Aorta (tissue), 5 donors: ENCODE measurements around the gene ANKRD11. TPM values are rescaled to one million over a fixed set of nuclear protein-coding genes. Genes with fewer than 3 reads are reported as not detected.
A peak's percentile ranks its signal among the peaks of the same experiment; 100 is the strongest.

Experiments used
- ATAC-seq: fragments of 200-7000 bp; cut with Tn5 transposase; one replicate; pipeline ENCODE4 v1.9.1; 2022; ENCODE audit warnings: moderate library complexity; ENCODE audit not compliant: low FRiP score
- DNase-seq, 2 donors: peaks; one replicate each; pipeline ENCODE4 v3.0.0-alpha.2; 2020
- H3K27ac ChIP-seq, 2 donors: one replicate each; pipeline ENCODE4 v1.5.1; 2013; ENCODE audit warnings: low read length in 2 of 2, mild to moderate bottlenecking in 2 of 2, moderate library complexity in 2 of 2, control low read depth in 1 of 2, inconsistent platforms in 1 of 2, low read depth in 1 of 2
- H3K27me3 ChIP-seq, 2 donors: one replicate each; pipeline ENCODE4 v1.6.1; 2013; ENCODE audit warnings: control low read depth in 1 of 2, low read length in 1 of 2, mild to moderate bottlenecking in 1 of 2, moderate library complexity in 1 of 2; ENCODE audit not compliant: insufficient read depth in 2 of 2, control insufficient read depth in 1 of 2
- H3K36me3 ChIP-seq, 2 donors: one replicate each; pipeline ENCODE4 v1.6.1; 2013; ENCODE audit warnings: control low read depth in 1 of 2, low read length in 1 of 2, mild to moderate bottlenecking in 1 of 2; ENCODE audit not compliant: insufficient read depth in 2 of 2, control insufficient read depth in 1 of 2
- H3K4me1 ChIP-seq, 2 donors: one replicate each; pipeline ENCODE4 v1.6.1; 2013; ENCODE audit warnings: low read length in 2 of 2, control low read depth in 1 of 2, mild to moderate bottlenecking in 1 of 2, moderate library complexity in 1 of 2; ENCODE audit not compliant: insufficient read depth in 2 of 2, control insufficient read depth in 1 of 2
- H3K4me3 ChIP-seq, 2 donors: one replicate each; pipeline ENCODE4 v1.5.1; 2013; ENCODE audit warnings: low read length in 2 of 2, control low read depth in 1 of 2, mild to moderate bottlenecking in 1 of 2
- H3K9me3 ChIP-seq: one replicate; pipeline ENCODE4 v1.6.1; 2013; ENCODE audit warnings: mild to moderate bottlenecking, low read length; ENCODE audit not compliant: control insufficient read depth
- WGBS, 2 donors: extraction: QIAGEN DNeasy Blood & Tissue Kit; methylation state at CpG; one replicate each; pipeline ENCODE4 v1.1.7; 2013; 5-methylcytosine and 5-hydroxymethylcytosine counted together
- intact Hi-C, 2 donors: fragments of 100-400 bp; cut with DNase I; formaldehyde crosslinking; loops; one replicate each; pipeline versions ENCODE4 v1.14.2 to v1.15.0; 2022
- polyA plus RNA-seq, 2 donors: library from polyadenylated mRNA; stranded (reverse); fragments of 200-250 nt; gene quantifications; one replicate each; pipeline ENCODE4 v1.2.3, GENCODE V29; 2013
- total RNA-seq, 2 donors: library from RNA; stranded (reverse); fragmentation: NEBNext Ultra II Directional; extraction: Animal tissue kit (Norgen Biotek cat#: 25700); gene quantifications; one replicate each; pipeline ENCODE4 v1.2.1, GENCODE V29; 2021
- donor health status: healthy with polysubstance abuse.
- donor health status: Bipolar disorder and iron deficiency.
- donor health status: DM: no; HTN: no; CAD: no.
- donor health status: DM: no; HTN: no; CAD: no.
- donor health status: DM: yes; HTN: yes; CAD: no.

The ANKRD11 gene
- total and polyA plus RNA-seq, 4 donors: 34.6 to 139 (median 90.1) TPM

DNA sequence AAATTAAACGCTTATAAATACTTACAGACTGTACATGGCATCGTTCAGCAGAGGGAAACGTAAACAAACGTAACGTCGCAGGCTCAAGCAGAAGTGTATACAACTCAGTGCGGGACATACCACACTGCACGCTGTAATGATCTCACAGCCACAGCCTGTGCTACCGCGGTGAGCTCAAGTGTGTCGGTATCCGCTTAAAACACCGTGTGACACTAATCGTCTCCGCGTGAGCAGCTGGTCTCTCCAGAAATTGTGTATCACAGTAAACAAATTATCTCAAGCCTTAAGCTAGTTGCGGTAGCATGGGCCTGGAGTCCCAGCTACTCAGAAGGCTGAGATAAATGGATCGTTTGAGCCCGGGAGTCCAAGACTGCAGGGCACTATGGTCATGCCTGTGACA is 115.3 kb downstream of the ANKRD11 start:
- DNase-seq (no peak), ATAC-seq (no peak)
- Histone ChIP-seq H3K36me3 (no peaks in the 10 kb centered on the region), H3K4me1 (no peaks in the 10 kb centered on the region), H3K9me3 (no peaks in the 10 kb centered on the region), H3K4me3 (no peak overlapping the region), H3K27ac (no peak overlapping the region), H3K27me3 (no peaks in the 10 kb centered on the region)
- intact Hi-C loops: no loop called here
- 90 to 92% methylated on average over 19 of the region's 19 CpGs for WGBS, 2 donors

DNA sequence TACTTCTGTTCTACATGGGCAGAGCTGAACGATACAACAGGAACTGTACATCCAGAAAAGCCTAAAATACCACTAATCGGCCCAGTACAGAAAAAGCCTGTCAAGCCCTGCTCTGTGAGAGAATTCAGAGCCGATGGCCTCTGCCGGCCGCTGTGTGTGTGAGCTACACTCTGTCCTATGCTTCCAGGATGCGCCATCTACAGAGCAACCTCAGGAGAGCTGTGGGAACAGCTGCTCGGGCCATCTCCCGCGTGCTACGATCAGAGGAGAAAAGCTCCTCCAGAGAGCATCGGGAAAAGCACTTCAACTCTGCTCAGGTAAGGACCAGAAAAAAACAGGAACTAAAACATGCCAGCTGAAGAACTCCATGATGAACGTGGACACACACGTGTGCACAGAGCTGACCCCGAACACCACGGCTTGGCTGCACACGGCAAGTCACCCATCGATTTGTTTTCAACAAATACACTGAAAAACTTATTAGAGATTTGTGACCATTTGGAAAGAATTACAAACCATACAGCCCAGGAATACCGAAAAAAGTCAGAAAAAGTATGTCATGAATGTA is 115.9 kb downstream of the ANKRD11 start:
- H3K36me3 ChIP-seq: no peaks in the 10 kb centered on the region
- H3K4me1 ChIP-seq: no peaks in the 10 kb centered on the region
- no peaks in the 10 kb centered on the region for H3K27me3 ChIP-seq
- no peak overlapping the region for H3K4me3 ChIP-seq
- WGBS, 2 donors: 89 to 90% methylated on average over 18 of the region's 18 CpGs
- DNase-seq (no peak), ATAC-seq (no peak)
- no peak overlapping the region for H3K27ac ChIP-seq
- intact Hi-C loops: no loop called here
- no peaks in the 10 kb centered on the region for H3K9me3 ChIP-seq

DNA sequence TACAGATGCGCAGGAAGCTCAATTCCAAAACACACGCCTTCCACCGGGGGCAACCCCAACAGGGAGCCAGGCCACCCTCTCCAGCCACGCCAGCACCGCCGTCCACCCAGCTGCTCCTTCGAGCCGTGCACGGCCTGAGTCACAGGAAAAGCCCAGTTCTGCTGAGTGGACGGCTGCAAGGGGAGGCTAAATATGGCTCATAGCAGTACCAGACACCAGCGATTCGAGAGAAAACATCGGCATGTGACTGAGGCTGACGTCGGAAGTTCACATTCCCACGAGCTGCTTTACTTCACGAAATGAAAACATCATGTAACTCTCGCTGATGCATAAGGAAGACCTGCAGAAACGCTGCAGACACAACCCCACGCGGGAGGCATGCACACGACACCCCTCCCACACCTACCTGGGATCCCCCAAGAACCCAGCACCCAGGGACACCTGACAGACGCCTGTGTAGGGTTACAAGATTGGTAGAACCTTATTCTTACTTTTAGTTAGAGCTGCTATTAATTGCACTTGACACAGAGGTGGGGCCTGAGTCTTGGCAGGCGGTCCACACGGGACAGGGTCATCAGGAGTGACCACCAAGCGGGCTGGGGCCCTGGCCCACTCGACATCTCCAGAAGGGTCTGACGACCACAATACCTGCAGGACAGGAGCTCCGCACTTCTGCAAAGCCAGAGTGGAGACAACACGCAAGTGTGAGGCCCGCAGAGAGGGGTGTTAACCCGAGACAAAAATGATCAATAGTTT is 116.8 kb downstream of the ANKRD11 start:
- H3K4me1 ChIP-seq: no peaks in the 10 kb centered on the region
- no peak overlapping the region for H3K4me3 ChIP-seq
- no peaks in the 10 kb centered on the region for H3K27me3 ChIP-seq
- DNase-seq (peak; percentile 85 to 86), ATAC-seq (peak; percentile 60)
- 43 to 46% methylated on average over 32 of the region's 32 CpGs for WGBS, 2 donors
- no peaks in the 10 kb centered on the region for H3K9me3 ChIP-seq
- intact Hi-C loops: no loop called here
- H3K27ac ChIP-seq: no peak overlapping the region
- no peaks in the 10 kb centered on the region for H3K36me3 ChIP-seq

DNA sequence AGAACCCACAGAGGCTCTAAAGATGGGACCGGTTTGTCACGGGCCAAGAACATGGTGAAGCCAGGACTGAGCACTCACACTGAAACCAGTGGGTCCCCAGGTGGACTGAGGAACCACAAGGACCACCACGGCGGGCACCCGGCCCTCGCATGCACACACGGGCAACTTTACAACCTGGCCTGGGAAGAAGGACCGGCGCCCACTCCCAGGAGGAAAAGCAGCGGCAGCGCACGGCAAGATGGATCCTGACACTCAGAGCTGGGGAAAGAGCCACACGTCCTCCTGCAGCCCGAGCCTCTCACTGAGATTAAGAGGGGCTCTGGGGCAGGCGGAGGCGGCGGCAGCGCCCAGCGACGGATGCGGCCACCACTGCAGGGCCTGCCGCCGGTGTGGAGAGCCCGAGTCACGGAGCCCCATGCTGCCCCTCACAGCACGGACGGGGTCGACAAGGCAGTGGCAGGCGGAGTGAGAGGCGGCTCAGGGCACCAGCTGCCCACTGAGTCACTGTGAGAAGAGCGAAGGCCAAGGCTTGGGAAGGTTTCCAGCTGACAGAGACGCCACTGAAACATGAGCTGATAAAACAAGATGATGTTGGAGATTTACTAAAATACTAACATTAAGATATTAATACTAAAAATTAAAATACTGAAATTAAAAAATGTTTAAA is 118.3 kb downstream of the ANKRD11 start:
- no peaks in the 10 kb centered on the region for H3K27me3 ChIP-seq
- intact Hi-C loops: no loop called here
- ATAC-seq (no peak), DNase-seq (peak in 1 of 2 donors; percentile 68)
- H3K4me3 ChIP-seq: no peak overlapping the region
- no peaks in the 10 kb centered on the region for H3K9me3 ChIP-seq
- 92% methylated on average over 32 of the region's 32 CpGs for WGBS, 2 donors
- no peaks in the 10 kb centered on the region for H3K4me1 ChIP-seq
- no peaks in the 10 kb centered on the region for H3K36me3 ChIP-seq
- H3K27ac ChIP-seq: no peak overlapping the region

DNA sequence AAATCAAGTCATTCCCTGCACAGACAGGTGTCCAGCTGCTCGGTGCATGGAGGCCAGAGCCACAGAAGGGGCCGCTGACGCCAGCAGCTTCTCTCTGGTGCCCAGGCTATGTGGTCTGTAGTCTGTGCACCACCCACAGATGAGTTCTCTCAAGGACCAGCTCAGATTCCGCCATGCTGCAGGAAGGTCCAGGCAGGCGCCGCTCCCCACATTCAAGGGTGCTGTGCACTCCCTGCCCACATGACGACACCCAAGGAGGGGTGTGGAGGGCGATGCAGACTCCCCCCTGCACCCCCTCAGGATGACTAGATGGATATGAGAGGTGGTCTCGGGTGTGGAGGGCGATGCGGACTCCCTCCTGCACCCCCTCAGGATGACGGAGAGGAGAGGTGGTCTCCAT is 119.0 kb downstream of the ANKRD11 start:
- intact Hi-C loops: no loop called here
- no peak for ATAC-seq
- Histone ChIP-seq H3K36me3 (no peaks in the 10 kb centered on the region), H3K27me3 (no peaks in the 10 kb centered on the region), H3K4me3 (no peak overlapping the region), H3K27ac (no peak overlapping the region), H3K9me3 (no peaks in the 10 kb centered on the region), H3K4me1 (no peaks in the 10 kb centered on the region)
- no peak for DNase-seq
- WGBS, 2 donors: 96 to 97% methylated on average over 12 of the region's 12 CpGs

DNA sequence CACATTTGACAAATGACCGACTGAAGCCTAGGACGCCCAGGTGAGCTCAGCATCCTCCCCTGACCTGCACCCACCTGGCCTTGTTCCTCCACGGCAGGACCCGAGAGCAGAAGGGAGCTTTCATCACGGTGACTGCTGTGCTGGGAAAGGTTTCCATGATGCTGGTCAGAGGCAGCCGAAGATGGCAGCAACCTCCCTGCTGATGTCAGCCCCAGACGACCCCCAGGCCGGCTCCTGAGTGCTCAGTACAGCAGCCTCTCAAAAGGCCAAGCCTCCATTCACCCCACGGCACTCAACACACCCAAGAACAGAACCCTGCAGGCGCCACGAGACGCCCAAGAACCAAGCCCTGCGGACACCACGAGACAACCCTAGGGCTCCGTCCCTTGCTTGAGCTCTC is 119.8 kb downstream of the ANKRD11 start:
- Histone ChIP-seq H3K27me3 (no peaks in the 10 kb centered on the region), H3K4me1 (no peaks in the 10 kb centered on the region), H3K36me3 (no peaks in the 10 kb centered on the region), H3K9me3 (no peaks in the 10 kb centered on the region), H3K27ac (no peak overlapping the region), H3K4me3 (no peak overlapping the region)
- DNase-seq (no peak), ATAC-seq (no peak)
- intact Hi-C loops: no loop called here
- WGBS, 2 donors: 95 to 96% methylated on average over 15 of the region's 15 CpGs

DNA sequence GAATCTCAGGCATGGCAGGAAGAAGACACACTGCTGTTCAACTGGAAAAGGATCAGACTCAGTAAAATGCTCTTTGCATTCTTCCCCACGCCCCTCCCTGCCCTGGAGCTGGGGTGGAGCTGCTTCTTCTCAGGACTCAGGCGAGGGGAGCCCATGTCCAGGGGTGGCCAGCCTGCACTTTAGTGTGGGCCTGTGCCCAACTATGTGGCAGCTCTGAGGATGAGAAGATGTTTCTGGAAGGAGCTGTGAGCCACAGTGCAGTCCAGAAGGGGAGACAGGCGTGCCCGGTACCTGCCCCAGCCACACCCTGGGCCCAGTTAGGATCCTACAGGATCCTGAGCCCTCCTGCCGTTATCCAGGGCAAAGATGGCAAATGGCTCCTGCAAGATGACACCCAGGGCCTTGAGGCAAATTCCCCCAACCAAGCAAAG is 120.3 kb downstream of the ANKRD11 start:
- Histone ChIP-seq H3K4me1 (no peaks in the 10 kb centered on the region), H3K9me3 (no peaks in the 10 kb centered on the region), H3K4me3 (no peak overlapping the region), H3K36me3 (no peaks in the 10 kb centered on the region), H3K27ac (no peak overlapping the region), H3K27me3 (no peaks in the 10 kb centered on the region)
- no peak for DNase-seq
- WGBS, 2 donors: 77 to 78% methylated on average over 4 to 5 of the region's 5 CpGs
- ATAC-seq: no peak
- intact Hi-C loops: no loop called here

DNA sequence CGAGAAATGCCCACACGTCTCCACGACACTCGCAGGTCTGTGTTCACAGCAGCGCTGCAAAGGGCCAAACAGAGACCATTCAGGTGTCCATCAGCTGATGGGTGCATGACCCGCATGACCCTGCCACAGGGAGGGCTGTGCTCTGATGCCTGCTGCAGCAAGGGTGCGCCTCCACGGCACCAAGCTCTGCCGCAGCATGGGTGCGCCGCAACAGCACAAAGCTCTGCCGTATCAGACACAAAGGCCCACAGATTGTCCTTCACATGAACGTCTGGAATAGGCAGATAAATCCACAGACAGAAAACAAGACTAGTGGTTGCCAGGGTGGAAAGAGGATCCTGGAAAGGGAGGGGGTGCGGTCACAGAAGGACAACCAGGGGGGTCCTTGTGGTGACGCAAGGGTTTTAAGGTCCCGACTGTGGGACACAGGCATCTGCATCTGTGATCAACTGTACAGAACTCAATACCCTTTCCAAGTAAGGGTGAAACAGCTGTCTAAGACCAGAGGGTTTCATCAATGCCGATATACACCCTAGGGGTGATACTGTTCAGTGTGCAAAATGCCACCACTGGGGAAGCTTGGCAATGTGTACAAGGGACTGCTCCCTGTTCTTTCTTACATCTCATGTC is 121.0 kb downstream of the ANKRD11 start:
- 91% methylated on average over 17 of the region's 17 CpGs for WGBS, 2 donors
- Histone ChIP-seq H3K9me3 (no peaks in the 10 kb centered on the region), H3K4me3 (no peak overlapping the region), H3K27me3 (no peaks in the 10 kb centered on the region), H3K4me1 (no peaks in the 10 kb centered on the region), H3K36me3 (no peaks in the 10 kb centered on the region), H3K27ac (no peak overlapping the region)
- peak in 1 of 2 donors; percentile 72 for DNase-seq
- no peak for ATAC-seq
- intact Hi-C loops: no loop called here
